ENCODE measurements around the gene STAG1.
A peak's percentile ranks its signal among the peaks of the same experiment; 100 is the strongest.
"Not testable (repeated sequence)": the region's sequence is repeated elsewhere in the genome, so short reads cannot be mapped to it uniquely, and the experiment has no call there.

STAG1 gene

DNA sequence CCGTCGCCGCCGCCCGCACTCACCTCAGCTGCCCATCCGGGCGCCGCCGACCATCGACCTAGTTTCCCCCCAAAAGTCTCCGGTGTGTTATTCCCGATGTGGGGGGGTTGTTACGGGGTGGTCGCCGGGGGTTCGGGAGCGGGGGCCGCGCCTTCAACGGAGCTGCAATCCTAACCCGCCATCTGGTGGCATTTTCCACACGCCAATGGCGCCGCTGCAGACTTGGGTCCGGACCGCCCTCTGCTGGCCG is at the start of gene STAG1:
TSS of gene STAG1 (minus strand) at position 207 of the 250 bp plus-strand sequence. CDS start 121,480 bp downstream, outside the sequence.
- no peak for DNase-seq (ENCODE audit: low read depth, low spot score)

DNA sequence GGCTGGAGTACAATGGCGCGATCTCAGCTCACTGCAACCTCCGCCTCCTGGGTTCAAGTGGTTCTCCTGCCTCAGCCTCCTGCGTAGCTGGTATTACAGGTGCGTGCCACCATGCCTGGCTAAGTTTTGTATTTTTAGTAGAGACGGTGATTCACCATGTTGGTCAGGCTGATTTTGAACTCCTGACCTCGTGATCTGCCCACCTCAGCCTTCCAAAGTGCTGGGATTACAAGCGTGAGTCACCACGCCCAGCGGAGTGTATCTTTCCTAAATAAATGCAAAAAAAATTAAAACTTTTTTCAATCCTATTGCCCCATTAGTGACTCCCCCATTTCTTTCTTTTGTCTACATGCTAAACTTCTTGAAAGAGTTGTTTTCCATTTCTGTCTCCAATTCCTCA is 49.0 kb upstream of the STAG1 start:
- DNase-seq (ENCODE audit: low read depth, low spot score), result not testable (repeated sequence)

DNA sequence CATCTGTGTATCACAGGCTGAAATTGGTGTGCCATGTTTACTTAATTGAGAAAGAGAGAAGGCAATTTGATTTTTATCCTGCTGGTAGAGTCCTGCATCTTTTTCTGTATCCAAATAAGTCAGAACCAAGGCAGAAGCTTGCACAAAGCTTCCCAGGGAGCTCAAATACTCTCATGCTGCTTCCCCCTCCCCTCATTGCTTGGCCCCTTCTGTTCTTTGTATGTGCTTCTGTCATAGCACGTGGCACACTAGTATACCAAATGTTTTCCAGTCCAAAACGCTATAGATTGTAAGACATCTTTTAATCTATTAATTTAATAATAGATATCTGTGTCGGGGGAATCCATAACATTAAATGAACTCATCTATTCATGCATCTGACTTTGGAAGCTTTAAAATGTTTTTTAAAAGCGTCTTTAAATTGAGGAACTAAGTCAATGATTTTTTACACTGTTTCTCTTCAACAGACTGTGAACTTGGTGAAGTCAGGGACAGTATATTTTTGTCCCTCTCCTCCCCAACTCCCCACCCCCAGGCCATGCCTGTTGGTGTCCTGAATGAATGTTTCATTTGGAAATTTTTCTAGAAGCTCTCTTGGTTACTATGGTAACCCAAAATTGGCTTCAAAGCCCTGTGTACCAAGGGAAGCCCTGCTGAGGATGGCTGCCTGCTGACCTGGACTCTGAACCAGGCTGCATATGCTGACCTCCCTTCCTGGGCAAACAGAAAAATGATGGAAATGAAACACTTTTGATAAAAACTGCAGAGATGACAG is 40.6 kb upstream of the STAG1 start:
- DNase-seq (ENCODE audit: low read depth, low spot score), result no peak

DNA sequence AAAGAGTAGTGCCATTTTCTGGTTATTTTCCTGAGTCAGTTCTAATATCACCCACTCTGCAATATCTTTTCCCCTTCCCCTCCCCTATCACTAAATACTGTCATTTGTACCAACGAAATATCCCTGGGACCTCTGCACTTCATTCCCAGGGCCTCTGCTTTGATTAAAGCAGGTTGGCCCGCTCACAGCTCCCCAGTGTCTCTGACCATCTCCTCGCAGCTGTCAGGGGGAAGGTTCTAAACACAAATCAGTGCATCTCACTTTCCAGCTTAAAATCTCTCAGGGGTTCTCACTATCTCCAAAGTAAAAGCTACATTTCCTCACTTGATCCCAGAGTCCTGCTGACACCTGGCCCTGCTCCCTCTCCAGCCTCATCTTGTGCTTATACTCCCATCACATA is 38.6 kb upstream of the STAG1 start:
- DNase-seq (ENCODE audit: low read depth, low spot score), result no peak

DNA sequence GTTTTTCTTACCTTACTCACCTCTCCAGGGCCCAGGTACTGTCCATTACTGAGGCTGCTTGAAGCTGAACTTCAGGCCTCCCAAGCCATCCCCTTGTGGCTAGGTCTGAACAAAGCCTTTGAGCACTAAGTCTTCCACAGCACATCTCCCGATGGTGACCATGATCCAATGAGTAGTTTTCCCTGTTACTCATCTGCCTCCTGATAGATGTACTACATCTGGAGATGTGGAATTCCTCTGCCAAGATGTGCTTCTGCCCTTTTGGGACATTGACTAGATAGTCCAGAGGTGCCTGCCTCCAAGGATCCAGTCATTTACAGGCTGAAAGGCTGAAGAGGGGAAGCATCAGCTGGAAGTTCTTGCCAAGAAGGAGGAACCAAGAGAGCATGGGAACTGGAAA is 37.8 kb upstream of the STAG1 start:
- no peak for DNase-seq (ENCODE audit: low read depth, low spot score)

DNA sequence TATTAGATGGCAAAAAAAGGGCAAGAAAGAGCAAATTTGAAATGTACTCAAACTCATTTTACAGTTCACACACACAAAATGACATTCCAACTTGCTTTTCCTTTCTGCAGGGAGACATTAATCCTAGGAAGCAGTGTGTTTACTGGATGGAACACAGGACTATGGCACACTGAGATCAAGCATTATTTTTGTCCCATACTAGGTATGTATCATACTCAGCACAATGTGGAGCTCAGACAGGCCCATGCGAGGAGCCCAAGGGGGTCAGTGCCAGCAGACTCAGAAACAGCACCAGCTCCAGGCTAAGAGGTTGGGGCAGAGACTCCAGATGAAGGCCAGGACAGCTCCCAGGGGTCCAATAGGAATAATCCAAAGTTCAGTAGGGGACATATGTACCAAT is 36.0 kb upstream of the STAG1 start:
- DNase-seq (ENCODE audit: low read depth, low spot score), result no peak

DNA sequence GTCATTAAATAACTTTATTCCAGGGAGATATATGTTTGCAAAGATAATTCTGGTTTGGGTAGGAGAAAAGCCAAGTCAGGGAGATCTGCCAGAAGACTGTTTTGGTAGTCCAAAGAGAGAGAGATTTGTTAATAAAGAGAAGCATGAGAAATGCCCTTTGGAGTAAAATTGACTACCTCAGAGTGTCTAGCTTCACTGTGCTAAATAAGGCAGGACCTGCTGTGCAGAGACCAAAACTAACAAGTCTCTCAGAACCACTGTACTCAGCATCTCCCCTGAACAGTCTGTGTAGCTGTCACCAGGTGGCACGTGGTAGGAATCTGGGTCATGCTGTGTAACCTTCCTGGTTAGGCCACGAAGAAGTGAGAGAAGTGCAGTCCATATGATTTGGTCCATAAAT is 35.2 kb upstream of the STAG1 start:
- DNase-seq (ENCODE audit: low read depth, low spot score), result no peak

DNA sequence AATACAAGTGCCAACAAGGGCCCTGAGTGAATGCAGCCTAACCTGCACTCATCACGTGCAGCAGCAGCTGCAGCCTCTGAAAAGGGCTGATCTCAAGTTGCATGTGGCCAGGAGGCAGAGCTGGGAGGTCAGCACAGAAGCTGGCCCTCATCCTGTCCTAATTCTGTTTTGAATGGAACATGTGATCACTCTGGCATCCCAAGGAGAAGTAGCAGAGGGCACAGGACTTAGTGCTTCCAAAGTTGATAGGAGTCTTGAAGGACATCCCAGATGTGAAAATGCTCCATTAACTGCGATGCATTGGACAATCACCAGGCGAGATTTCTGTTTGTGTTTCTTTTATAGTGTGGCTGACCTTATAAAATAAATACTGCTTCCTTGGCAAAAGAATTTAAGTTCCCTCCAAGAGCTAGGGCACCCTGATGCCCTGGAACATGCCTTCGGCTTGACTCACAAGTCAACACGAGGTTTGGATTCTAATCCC is 31.6 kb upstream of the STAG1 start:
- DNase-seq (ENCODE audit: low read depth, low spot score), result no peak

DNA sequence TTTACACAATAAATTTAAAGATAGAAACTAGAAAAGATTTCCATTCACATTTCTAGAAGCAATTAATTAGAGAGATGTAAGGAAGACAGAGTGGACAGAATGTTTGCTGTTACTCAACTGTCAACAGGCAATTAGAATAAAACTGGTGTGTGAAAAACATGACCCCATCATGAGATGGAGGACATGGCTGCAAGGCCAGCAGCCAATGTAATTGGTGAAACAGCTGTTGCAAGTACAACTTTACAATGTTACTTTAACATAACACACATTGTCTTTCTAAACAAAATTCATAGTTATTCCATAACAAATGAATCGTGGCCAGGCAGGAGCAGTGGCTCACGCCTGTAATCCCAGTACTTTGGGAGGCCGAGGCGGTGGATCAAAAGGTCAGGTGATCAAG is 28.6 kb upstream of the STAG1 start:
- no peak for DNase-seq (ENCODE audit: low read depth, low spot score)

DNA sequence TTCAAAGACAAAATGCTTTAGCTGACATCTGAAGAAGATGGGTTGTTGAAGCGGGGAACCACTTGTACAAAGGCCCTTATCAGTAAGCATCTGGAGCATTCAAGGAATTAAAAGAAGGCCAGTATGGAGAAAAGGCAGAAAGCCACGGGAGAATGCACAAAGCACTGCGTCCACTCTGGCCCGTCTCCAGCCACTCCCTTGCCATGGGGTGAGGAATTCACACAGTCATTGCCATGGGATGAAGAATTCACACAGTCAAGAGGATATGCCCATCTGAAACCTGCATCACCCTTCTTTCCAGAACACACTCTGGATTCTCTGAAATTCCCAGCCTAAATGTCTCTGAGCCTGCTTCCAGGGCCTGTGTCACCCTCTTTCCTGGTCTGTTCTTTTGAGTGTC is 26.7 kb upstream of the STAG1 start:
- no peak for DNase-seq (ENCODE audit: low read depth, low spot score)

DNA sequence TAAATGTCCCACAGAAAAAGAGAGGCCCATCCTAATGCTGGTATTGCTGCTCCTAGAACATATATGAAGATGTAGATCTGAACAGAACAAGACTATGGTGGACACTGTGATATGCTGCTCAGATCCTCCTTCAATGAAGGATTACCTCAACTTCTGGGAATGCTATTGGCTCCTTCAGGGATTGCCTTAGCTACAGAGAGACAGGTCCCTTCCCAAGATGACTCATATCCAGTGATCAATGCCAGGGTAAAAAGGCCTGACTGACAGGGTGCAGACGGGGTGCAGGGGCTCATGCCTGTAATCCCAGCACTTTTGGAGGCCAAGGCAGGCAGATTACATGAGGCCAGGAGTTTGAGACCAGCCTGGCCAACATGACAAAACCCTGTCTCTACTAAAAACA is 20.5 kb upstream of the STAG1 start:
- DNase-seq (ENCODE audit: low read depth, low spot score), result no peak

DNA sequence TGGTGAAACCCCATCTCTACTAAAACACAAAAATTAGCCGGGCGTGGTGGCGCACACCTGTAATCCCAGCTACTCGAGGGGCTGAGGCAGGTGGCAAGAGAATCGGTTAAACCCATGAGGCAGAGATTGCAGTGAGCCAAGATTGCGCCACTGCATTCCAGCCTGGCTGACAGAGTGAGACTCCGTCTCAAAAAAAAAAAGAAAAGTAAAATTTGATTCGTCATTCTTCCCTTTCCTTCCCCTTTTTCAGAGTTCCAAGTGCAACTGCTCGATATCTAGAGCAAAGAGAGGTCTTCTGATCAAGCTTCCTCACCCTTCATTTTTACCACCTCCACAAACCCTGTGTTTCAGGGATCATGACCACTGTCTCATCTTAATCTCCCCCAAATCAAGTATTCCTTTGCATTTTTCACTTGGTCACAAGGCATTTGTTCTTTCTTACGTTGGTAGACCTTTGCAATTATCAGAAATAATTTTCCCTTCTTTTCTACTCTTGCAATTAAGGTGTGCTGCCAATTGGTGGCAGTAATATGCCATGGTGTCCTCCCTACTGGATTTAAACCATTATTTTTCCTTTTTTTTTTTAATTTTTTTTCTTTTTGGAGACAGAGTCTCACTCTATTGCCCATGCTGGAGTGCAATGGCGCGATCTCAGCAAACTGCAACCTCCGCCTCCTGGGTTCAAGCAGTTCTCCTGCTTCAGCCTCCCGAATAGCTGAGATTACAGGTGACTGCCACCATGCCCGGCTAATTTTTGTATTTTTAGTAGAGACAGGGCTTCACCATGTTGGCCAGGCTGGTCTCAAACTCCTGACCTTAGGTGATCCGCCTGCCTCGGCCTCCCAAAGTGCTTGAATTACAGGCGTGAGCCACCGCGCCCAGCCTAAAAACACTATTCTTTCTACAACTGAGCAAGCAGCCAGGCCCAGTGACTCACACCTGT is 6.3 kb upstream of the STAG1 start:
- DNase-seq (ENCODE audit: low read depth, low spot score), result not testable (repeated sequence)

DNA sequence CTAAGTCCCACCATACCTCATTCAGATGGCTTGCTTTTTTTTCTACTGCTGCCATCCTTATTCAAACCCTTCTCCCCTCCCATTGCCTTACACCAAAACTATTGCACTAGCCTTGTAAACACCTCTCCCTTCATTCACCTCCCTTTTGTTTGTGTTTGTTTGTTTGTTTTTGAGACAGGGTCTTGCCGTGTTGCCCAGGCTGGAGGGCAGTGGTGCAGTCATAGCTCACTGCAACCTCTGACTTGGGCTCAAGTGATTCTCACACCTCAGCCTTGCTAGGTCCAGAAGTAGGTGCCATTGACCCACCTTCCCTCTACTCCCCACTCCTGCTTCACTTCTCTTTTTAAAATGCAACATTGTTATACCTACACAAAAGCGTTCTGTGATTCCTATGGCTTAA is 3.0 kb upstream of the STAG1 start:
- DNase-seq (ENCODE audit: low read depth, low spot score), result no peak

DNA sequence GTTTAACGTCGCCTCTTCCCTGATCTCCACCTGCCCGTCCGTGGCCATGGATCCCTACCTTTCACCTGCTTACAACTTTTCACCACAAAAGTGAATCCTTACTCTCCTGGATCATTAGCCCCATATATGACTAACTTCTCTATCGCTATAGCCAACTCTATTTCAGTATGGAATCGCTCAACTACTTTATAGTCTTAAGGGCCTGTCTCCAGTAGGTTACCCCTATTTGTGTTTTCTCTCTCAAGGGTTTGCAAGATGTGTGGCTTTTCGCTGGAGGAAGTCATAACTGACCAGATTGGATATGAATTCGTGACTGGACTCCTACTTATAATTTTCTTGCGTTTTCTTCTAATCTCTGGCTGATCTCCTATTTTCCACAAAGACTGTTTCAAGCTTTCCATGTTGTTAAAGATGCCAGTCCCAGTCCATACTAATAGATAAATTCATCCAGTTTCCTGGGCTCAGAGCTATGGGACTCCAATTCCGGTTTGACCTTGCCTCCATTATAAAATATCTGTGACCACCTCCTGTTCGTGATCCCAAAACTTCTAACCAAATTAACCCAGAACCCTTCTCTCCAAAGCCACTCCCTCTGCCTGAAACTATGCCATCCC is 1.3 kb upstream of the STAG1 start:
- DNase-seq (ENCODE audit: low read depth, low spot score), result no peak

DNA sequence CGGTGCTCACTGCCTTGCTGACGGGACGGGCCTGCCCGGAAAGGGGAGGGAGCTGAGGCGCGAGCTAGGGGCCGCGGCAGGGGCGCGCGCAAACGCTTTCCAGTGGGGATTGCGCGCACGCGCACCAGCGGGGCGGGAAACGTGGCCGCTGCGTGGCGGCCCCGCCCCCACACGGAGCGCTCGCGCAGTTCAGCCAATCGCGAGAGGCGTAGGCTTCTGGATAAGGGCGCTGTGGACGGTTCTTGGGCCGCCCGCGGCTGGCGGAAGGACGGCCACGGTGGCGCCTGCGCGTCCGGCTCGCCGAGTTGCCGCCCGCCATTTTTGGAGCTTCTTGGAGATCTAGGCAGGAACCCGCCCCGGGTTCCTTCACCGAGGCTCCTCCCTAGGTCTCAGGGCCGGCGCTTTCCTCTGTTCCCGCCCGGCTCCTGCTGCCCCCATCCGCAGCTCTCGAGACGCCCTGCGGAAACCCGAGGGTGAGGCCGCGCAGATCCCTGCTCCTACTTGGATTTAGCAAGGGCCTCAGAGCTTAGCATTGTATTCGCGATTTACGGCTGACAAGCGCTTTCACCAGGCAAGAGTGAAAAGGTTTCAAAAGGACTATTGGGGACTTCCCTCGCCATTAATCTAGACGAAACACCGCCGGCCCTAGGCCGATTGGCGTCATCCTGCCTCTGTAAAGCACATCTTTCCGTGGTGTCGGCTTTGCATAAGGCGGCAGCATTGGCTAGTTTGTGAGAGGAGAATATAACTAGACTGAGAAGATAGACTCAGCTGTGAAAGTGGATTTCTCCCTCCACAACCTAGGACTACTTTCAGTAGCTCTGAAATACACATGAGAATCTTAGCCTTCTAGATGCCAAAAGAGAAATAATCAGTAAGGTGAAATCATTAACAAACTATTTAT is 496 bp upstream of the STAG1 start:
- DNase-seq (ENCODE audit: low read depth, low spot score), result peak; percentile 97

DNA sequence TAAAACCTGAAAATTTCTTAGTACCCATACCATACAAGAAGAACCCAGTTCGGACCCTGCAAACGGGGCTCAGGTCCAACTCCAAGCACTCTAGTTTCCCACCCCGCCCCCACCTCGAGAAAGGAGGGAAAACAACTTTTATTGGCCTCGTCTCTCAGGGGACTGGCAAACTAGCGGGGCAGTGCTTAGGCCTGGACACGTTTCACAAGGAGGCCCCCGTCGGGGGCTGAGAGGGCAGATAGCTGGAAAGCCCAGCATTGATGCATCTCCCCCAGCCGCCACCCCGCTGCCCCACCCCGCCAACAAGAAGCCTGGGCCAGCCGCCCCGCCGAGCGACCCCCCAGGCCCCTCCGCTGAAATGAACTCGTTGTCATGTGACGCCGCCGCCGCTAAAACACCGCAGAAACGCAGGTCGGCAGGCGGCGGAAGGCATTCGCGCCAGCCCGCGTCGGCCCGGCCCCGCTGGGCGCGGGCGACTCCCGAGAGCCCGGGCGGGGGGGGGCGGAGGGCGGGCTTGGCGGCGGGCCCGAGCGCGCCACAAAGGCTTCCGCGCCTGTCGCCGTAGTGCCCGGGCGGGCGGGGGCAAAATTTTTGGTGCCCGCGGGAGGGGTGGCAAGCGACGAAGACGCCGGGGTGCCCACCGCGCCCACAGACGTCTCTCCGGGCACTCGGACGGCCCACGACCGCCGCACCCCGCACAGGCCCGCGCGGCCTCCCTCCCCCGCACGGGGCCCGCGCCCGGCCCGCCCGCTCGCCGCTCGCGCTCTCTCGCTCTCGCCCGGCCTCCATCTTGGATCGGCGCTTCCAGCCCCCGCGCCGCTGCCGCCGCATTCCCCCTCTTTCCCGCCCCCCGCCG is 634 bp downstream of the STAG1 start:
- DNase-seq (ENCODE audit: low read depth, low spot score), result peak; percentile 38

DNA sequence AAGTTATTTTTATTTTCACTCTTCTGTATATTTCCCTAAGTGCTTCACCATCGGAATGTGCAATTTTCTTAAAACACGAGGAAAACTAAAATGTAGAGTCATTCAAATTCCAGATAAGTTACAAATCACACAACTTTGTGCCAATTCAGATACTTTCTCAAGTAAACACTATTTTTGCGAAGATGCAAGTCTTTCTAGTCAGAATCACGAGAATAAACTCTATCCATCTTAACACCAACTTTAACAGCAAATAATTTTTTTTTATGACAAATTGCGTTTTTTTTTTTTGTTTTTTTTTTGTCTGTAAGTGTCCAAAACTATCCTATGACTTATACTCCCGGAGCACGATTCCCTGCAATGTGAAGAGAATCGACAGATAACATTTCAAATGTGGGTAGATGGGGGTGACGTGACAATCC is 1.3 kb downstream of the STAG1 start:
- DNase-seq (ENCODE audit: low read depth, low spot score), result no peak

DNA sequence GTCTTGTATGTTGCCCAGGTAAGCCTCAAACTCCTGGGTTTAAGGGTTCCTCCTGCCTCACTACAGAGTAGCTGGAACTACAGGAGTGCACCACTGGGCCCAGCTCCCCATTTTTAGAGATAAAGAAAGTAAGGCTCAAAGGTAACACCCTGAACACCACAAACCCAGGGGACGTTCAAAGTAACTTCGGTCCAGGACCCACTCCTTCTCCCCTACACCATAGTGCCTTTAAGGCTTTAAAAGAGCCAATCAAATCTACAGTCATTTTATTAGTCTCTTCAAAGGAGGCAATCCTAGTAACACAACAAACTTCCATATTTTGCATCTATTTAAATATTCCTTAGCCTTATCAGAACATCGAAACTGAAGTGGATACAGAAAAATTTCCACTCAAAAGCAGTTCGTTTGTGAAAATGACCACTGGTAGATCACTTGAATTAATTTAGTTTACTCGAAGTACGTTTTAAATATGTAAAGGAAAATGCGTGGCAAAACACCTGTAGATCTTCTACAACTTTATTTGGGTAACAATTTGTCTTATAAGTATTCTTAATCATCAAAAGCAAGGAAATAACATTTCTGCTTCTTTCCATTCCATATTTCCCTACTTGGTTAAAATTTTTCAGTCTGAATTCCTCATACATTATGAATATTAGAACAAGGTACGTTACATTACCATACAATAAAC is 1.8 kb downstream of the STAG1 start:
- DNase-seq (ENCODE audit: low read depth, low spot score), result no peak

DNA sequence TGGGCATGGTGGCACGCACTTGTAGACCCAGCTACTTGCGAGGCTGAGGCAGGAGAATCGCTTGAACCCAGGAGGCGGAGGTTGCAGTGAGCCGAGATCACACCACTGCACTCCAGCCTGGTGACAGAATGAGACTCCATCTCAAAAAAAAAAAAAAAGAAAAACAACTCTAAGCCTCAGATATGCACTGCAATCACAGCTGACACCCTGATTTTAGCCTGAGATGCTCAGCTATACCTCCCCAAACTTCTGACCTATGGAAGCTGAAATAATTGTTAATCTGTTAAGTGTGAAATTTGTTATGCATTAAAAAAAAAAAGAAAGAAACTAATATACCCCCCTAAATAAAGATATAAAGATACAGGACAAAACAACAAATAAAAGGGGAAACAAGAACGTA is 2.6 kb downstream of the STAG1 start:
- DNase-seq (ENCODE audit: low read depth, low spot score), result not testable (repeated sequence)

DNA sequence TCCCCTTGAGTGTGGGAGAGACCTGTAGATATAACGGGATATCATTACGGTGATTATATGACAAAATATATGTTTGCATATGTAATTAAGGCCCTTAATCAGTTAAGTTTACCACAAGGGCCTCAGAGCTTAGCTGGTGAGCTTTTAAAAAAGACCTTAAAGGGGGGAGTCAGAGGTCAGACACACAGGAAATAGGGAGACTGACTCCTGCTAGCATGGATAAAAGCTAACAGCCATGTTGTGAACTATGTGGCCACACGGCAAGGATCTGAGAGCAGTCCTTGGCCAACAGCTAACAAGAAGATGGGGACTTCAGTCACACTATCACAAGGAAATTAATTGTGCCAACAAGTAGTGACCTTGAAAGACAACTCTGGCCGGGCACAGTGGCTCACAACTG is 3.1 kb downstream of the STAG1 start:
- DNase-seq (ENCODE audit: low read depth, low spot score), result no peak

All from activated CD4-positive, CD25-positive, alpha-beta regulatory T cell treated with anti-CD3 and anti-CD28 coated beads, Interleukin-2, amount 50 U/mL, for 16 hours (primary cell).